Parathyroid adenoma (tissue), 2 donors: ENCODE results near the gene CDH11.

Source experiments
- H2AFZ ChIP-seq: fragments of 300-600 bp; sonication (generic); one replicate; pipeline ENCODE4 v1.7.0; 2017; ENCODE audit warnings: antibody characterized with exemption, mild to moderate bottlenecking
- H3K27ac ChIP-seq: fragments of 300-600 bp; sonication (generic); one replicate; pipeline ENCODE4 v1.7.0; 2017
- H3K27me3 ChIP-seq: fragments of 300-600 bp; sonication (generic); one replicate; pipeline ENCODE4 v1.7.0; 2017; ENCODE audit warnings: low read length; ENCODE audit not compliant: control insufficient read depth, insufficient read depth
- H3K36me3 ChIP-seq: fragments of 300-600 bp; sonication (generic); one replicate; pipeline ENCODE4 v1.7.0; 2017; ENCODE audit warnings: low read length; ENCODE audit not compliant: control insufficient read depth, insufficient read depth
- H3K4me1 ChIP-seq: fragments of 300-600 bp; sonication (generic); one replicate; pipeline ENCODE4 v1.7.0; 2017; ENCODE audit warnings: control low read depth
- H3K4me2 ChIP-seq: fragments of 300-600 bp; sonication (generic); one replicate; pipeline ENCODE4 v1.7.0; 2017; ENCODE audit warnings: low read length
- H3K4me3 ChIP-seq: fragments of 300-600 bp; sonication (generic); one replicate; pipeline ENCODE4 v1.7.0; 2017; ENCODE audit warnings: low read depth, low read length
- H3K79me2 ChIP-seq: fragments of 300-600 bp; sonication (generic); one replicate; pipeline ENCODE4 v1.7.0; 2017; ENCODE audit warnings: control low read depth
- H3K9ac ChIP-seq: fragments of 300-600 bp; sonication (generic); one replicate; pipeline ENCODE4 v1.7.0; 2017; ENCODE audit warnings: mild to moderate bottlenecking
- H3K9me3 ChIP-seq: fragments of 300-600 bp; sonication (generic); one replicate; pipeline ENCODE4 v1.7.0; 2017; ENCODE audit warnings: low read length; ENCODE audit not compliant: control insufficient read depth
- TF ChIP-seq, protein P1 (sequence below): fragments of 300-600 bp; sonication (generic); IDR thresholded peaks from one replicate; pipeline ENCODE4 v1.7.0; 2017; ENCODE audit warnings: antibody characterized with exemption, mild to moderate bottlenecking
- donor health status: primary hyperparathyroidism.

CDH11 gene

DNA sequence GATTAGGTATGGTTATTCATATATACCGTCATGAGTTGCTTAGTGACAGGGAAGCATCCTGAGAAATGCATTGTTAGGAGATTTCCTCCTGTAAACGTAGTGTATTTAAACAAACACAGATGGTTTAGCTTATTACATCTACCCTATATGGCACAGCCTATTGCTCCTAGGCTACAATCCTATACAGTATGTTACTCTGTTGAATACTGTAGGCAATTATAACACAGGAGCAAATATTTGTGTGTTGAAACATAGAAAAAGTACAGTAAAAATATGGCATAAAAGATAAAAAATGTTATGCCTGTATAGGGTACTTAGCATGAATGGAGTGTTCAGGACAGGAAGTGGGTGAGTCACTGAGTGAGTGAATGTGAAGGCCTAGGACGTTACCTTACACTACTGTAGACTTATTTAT, 157.7 kb downstream of the CDH11 start:
- H3K4me1 ChIP-seq = no peaks in the 10 kb centered on the region
- H3K4me2 ChIP-seq = no peak overlapping the region
- no peaks in the 10 kb centered on the region for H3K9me3 ChIP-seq
- H2AFZ ChIP-seq = no peak overlapping the region
- no peak overlapping the region for H3K4me3 ChIP-seq
- no peaks in the 10 kb centered on the region for H3K27me3 ChIP-seq
- no peaks in the 10 kb centered on the region for H3K79me2 ChIP-seq
- no peaks in the 10 kb centered on the region for H3K36me3 ChIP-seq
- TF ChIP-seq, protein P1, sequence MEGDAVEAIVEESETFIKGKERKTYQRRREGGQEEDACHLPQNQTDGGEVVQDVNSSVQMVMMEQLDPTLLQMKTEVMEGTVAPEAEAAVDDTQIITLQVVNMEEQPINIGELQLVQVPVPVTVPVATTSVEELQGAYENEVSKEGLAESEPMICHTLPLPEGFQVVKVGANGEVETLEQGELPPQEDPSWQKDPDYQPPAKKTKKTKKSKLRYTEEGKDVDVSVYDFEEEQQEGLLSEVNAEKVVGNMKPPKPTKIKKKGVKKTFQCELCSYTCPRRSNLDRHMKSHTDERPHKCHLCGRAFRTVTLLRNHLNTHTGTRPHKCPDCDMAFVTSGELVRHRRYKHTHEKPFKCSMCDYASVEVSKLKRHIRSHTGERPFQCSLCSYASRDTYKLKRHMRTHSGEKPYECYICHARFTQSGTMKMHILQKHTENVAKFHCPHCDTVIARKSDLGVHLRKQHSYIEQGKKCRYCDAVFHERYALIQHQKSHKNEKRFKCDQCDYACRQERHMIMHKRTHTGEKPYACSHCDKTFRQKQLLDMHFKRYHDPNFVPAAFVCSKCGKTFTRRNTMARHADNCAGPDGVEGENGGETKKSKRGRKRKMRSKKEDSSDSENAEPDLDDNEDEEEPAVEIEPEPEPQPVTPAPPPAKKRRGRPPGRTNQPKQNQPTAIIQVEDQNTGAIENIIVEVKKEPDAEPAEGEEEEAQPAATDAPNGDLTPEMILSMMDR = no peak
- H3K9ac ChIP-seq = no peak overlapping the region
- H3K27ac ChIP-seq = no peak overlapping the region

DNA sequence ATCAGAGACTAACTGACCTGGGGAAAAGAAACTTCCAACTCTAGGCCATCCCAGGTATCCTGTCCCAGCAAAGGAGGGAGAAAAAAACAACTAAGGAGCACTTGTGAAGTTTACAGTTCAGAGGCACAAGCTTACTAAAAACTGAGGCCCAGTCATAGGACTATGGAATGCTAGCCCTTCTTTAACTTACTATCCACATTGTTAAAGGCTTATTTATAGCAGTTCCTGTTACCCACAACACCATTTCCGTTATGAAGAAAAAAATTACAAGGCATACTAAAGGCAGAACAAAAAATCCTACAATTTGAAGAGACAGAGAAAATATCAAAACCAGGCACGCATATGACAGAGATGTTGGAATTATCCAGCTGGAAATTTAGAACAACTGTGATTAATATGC, 159.1 kb downstream of the CDH11 start:
- TF ChIP-seq, protein P1 = no peak
- Histone ChIP-seq H3K79me2 (no peaks in the 10 kb centered on the region), H3K9me3 (no peaks in the 10 kb centered on the region), H3K9ac (no peak overlapping the region), H3K36me3 (no peaks in the 10 kb centered on the region), H3K4me2 (no peak overlapping the region), H3K27me3 (no peaks in the 10 kb centered on the region), H2AFZ (no peak overlapping the region), H3K4me3 (no peak overlapping the region), H3K27ac (no peak overlapping the region), H3K4me1 (no peaks in the 10 kb centered on the region)

DNA sequence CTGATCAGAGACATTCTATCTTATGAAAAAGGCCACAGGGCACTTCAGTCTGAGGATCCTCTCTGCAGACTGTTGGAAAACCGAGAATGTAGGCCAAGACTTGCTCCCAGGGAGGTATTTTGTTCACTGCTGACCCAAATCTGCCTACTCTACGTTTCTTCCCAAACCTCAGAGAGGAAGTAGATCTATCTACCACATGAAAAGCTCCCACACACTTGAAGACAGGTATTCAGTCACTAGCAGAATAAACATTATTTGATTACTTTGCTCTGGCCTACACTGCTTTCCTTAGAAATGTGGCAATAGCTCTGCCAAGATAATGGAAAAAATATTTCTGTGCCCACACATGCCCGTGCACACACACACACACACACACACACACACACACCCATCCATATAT, 164.6 kb downstream of the CDH11 start:
- H3K36me3 ChIP-seq = no peaks in the 10 kb centered on the region
- H3K4me3 ChIP-seq = no peak overlapping the region
- H3K4me1 ChIP-seq = no peaks in the 10 kb centered on the region
- no peak overlapping the region for H3K4me2 ChIP-seq
- TF ChIP-seq, protein P1 = no peak
- H3K27ac ChIP-seq = no peak overlapping the region
- no peaks in the 10 kb centered on the region for H3K9me3 ChIP-seq
- H2AFZ ChIP-seq = no peak overlapping the region
- H3K9ac ChIP-seq = no peak overlapping the region
- no peaks in the 10 kb centered on the region for H3K79me2 ChIP-seq
- no peaks in the 10 kb centered on the region for H3K27me3 ChIP-seq

DNA sequence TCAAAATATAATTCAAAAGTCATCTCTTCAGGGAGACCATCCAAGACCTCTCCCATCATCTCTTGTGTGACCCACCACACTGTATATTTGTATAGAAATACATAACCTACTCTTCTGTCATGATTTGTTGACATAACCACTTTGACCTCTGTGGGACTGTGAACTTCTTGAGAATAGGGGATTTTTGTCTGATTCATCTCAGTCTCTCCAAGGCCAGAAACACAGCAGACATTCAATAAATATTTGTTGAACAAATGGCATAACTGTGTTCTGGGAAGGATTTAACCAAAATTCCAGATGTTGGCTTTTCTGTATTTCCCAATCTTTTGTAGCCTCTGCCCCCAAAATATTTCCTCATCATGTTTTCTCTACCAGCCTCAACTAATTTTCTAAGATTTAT, 169.7 kb downstream of the CDH11 start:
- H3K36me3 ChIP-seq = no peaks in the 10 kb centered on the region
- H3K9ac ChIP-seq = no peak overlapping the region
- H3K27ac ChIP-seq = no peak overlapping the region
- no peaks in the 10 kb centered on the region for H3K27me3 ChIP-seq
- no peak overlapping the region for H2AFZ ChIP-seq
- no peaks in the 10 kb centered on the region for H3K9me3 ChIP-seq
- TF ChIP-seq, protein P1 = no peak
- H3K4me2 ChIP-seq = no peak overlapping the region
- H3K79me2 ChIP-seq = no peaks in the 10 kb centered on the region
- H3K4me1 ChIP-seq = no peaks in the 10 kb centered on the region
- H3K4me3 ChIP-seq = no peak overlapping the region

DNA sequence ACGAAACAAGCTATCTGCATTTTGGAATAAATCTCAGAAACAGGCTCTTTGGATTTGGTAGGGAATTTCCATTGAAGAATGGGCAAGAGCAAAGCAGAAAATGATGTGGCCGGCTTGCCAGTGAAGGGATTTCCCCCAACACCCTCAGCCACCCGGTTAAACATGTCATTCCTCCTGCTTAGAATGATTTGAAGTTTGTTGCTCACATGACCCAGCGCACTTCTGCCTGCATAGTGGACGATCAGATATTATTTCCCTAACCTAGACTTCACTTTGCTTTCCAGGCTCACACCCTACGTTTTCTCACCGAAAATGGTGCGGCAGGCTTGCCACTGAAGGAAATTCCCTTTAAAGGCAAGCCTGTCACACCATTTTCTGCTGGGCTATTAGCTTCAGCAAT, 170.7 kb downstream of the CDH11 start:
- Histone ChIP-seq H3K4me2 (no peak overlapping the region), H3K4me3 (no peak overlapping the region), H3K9ac (no peak overlapping the region), H3K36me3 (no peaks in the 10 kb centered on the region), H3K79me2 (no peaks in the 10 kb centered on the region), H3K27ac (no peak overlapping the region), H3K4me1 (no peaks in the 10 kb centered on the region), H3K27me3 (no peaks in the 10 kb centered on the region), H3K9me3 (no peaks in the 10 kb centered on the region), H2AFZ (no peak overlapping the region)
- TF ChIP-seq, protein P1 = no peak
